H1 (cell line): ENCODE data around the gene LHPP. TPM values are rescaled to one million over a fixed set of nuclear protein-coding genes. Genes with fewer than 3 reads are reported as not detected.

Experiments
- CTCF ChIA-PET: fragments of 300-600 bp; sonication (Branson Sonifier 250); formaldehyde crosslinking; loops from one replicate; lab custom pipeline; 2021; ENCODE audit not compliant: partially characterized antibody; lab: Charles Lee
- POLR2A ChIA-PET: fragments of 300-600 bp; sonication (Branson Sonifier 250); formaldehyde crosslinking; loops from one replicate; lab custom pipeline; 2021; ENCODE audit warnings: inconsistent platforms; ENCODE audit not compliant: partially characterized antibody; lab: Charles Lee
- DNase-seq, 2 experiments: peaks; one replicate each; pipeline versions ENCODE4 v3.0.0 to v3.0.0-alpha.2; 2010 to 2022; ENCODE audit warnings: low spot score in 2 of 2, low read depth in 1 of 2, mixed read lengths in 1 of 2
- FAIRE-seq: peaks from 2 replicates; lab custom pipeline; 2011; peaks lifted over from hg19 to GRCh38; lab: Jason Lieb, UNC
- H2AFZ ChIP-seq: 2 replicates; pipeline ENCODE4 v1.8.1; 2012; ENCODE audit warnings: low read length, inconsistent platforms
- H2AK5ac ChIP-seq: 2 replicates; pipeline ENCODE4 v1.6.1; 2013; ENCODE audit warnings: low read depth, low read length
- H2BK120ac ChIP-seq: replicated peaks from 2 replicates; pipeline ENCODE3; 2013; ENCODE audit warnings: low read depth, low read length, inconsistent platforms
- H2BK12ac ChIP-seq: 2 replicates; pipeline ENCODE4 v1.6.1; 2013; ENCODE audit warnings: low read depth, low read length
- H2BK15ac ChIP-seq: 2 replicates; pipeline ENCODE4 v1.6.1; 2013; ENCODE audit warnings: low read length
- H2BK20ac ChIP-seq: 2 replicates; pipeline ENCODE4 v1.6.1; 2013; ENCODE audit warnings: low read length
- H2BK5ac ChIP-seq: 2 replicates; pipeline ENCODE4 v1.6.1; 2013; ENCODE audit warnings: low read depth, low read length
- H3K14ac ChIP-seq: 2 replicates; pipeline ENCODE4 v1.6.1; 2013; ENCODE audit warnings: inconsistent platforms; ENCODE audit not compliant: insufficient read length
- H3K18ac ChIP-seq: 2 replicates; pipeline ENCODE4 v1.6.1; 2013; ENCODE audit warnings: low read length; ENCODE audit errors: extremely low read depth
- H3K23ac ChIP-seq: 2 replicates; pipeline ENCODE4 v1.6.1; 2013; ENCODE audit warnings: inconsistent platforms; ENCODE audit not compliant: insufficient read length
- H3K23me2 ChIP-seq: 2 replicates; pipeline ENCODE4 v1.6.1; 2013; ENCODE audit warnings: low read depth, low read length
- H3K27ac ChIP-seq: 2 replicates; pipeline ENCODE4 v1.6.1; 2011; ENCODE audit warnings: low read depth, low read length, inconsistent platforms
- H3K27me3 ChIP-seq, 4 experiments: replicated peaks in 1 of 4; 1 replicate in 1 of 4; 2 replicates in 3 of 4; pipeline versions ENCODE4 v1.6.1 to v1.8.1; 2011 to 2013; ENCODE audit warnings: low read length in 3 of 4, mild to moderate bottlenecking in 3 of 4, inconsistent platforms in 2 of 4, mixed read lengths in 2 of 4, moderate library complexity in 1 of 4; ENCODE audit not compliant: control insufficient read depth in 3 of 4, insufficient read depth in 3 of 4; ENCODE audit errors: extremely low read depth in 1 of 4
- H3K36me3 ChIP-seq, 4 experiments: 2 replicates each; pipeline versions ENCODE4 v1.6.1 to v1.8.1; 2011 to 2013; ENCODE audit warnings: mild to moderate bottlenecking in 4 of 4, low read length in 3 of 4, moderate library complexity in 2 of 4, control low read depth in 1 of 4, inconsistent platforms in 1 of 4; ENCODE audit not compliant: insufficient read depth in 4 of 4, control insufficient read depth in 2 of 4
- H3K4ac ChIP-seq: replicated peaks from 2 replicates; pipeline ENCODE3; 2013; ENCODE audit warnings: low read length, low read depth, mixed read lengths, inconsistent platforms; ENCODE audit not compliant: insufficient read length
- H3K4me1 ChIP-seq, 4 experiments: replicated peaks in 1 of 4; 1 replicate in 1 of 4; 2 replicates in 3 of 4; pipeline versions ENCODE4 v1.6.1 to v1.8.1; 2011 to 2013; ENCODE audit warnings: low read length in 3 of 4, inconsistent platforms in 2 of 4, mixed read lengths in 1 of 4; ENCODE audit not compliant: insufficient read depth in 4 of 4, control insufficient read depth in 3 of 4
- H3K4me2 ChIP-seq, 2 experiments: 2 replicates each; pipeline versions ENCODE4 v1.6.1 to v1.8.1; 2011 to 2013; ENCODE audit warnings: low read depth in 2 of 2, low read length in 2 of 2, control low read depth in 1 of 2, inconsistent platforms in 1 of 2, mild to moderate bottlenecking in 1 of 2; ENCODE audit not compliant: insufficient read depth in 1 of 2
- H3K4me3 ChIP-seq, 4 experiments: fragments of 200-600, 300-600 bp in 1 of 4; sonication (generic), shearing (Covaris generic), sonication (Bioruptor Twin) in 1 of 4; 2 replicates each; pipeline versions ENCODE4 v1.5.1 to v1.8.1; 2011 to 2016; ENCODE audit warnings: low read length in 4 of 4, low read depth in 3 of 4, control low read depth in 2 of 4, inconsistent platforms in 2 of 4, mild to moderate bottlenecking in 2 of 4, mixed read lengths in 1 of 4, moderate library complexity in 1 of 4; ENCODE audit not compliant: insufficient read depth in 2 of 4; ENCODE audit errors: extremely low read depth in 1 of 4
- H3K56ac ChIP-seq: replicated peaks from 2 replicates; pipeline ENCODE3; 2013; ENCODE audit warnings: low read depth, mild to moderate bottlenecking, mixed read lengths, low read length, inconsistent platforms; ENCODE audit not compliant: insufficient read length
- H3K79me1 ChIP-seq: 2 replicates; pipeline ENCODE4 v1.6.1; 2013; ENCODE audit warnings: low read depth, low read length, control low read depth
- H3K79me2 ChIP-seq, 2 experiments: 2 replicates each; pipeline versions ENCODE4 v1.6.1 to v1.8.1; 2012 to 2013; ENCODE audit warnings: low read length in 2 of 2, mild to moderate bottlenecking in 2 of 2, inconsistent platforms in 1 of 2; ENCODE audit not compliant: insufficient read depth in 2 of 2, control insufficient read depth in 1 of 2
- H3K9ac ChIP-seq, 4 experiments: replicated peaks in 1 of 4; 1 replicate in 1 of 4; 2 replicates in 3 of 4; pipeline versions ENCODE4 v1.6.1 to v1.8.1; 2011 to 2013; ENCODE audit warnings: low read depth in 3 of 4, low read length in 3 of 4, control low read depth in 2 of 4, mild to moderate bottlenecking in 2 of 4, moderate library complexity in 2 of 4, inconsistent platforms in 1 of 4; ENCODE audit errors: extremely low read depth in 1 of 4
- H3K9me3 ChIP-seq, 2 experiments: 2 replicates each; pipeline versions ENCODE4 v1.6.1 to v1.8.1; 2012 to 2013; ENCODE audit warnings: mild to moderate bottlenecking in 2 of 2, moderate library complexity in 2 of 2, control low read depth in 1 of 2, inconsistent platforms in 1 of 2, low read depth in 1 of 2, low read length in 1 of 2, mixed read lengths in 1 of 2; ENCODE audit not compliant: insufficient read depth in 2 of 2
- H4K20me1 ChIP-seq, 2 experiments: replicated peaks in 1 of 2; 2 replicates each; pipeline versions ENCODE3 to v1.8.1; 2011 to 2013; ENCODE audit warnings: inconsistent platforms in 2 of 2, low read length in 2 of 2, mild to moderate bottlenecking in 1 of 2; ENCODE audit not compliant: insufficient read depth in 2 of 2, control insufficient read depth in 1 of 2
- H4K5ac ChIP-seq: 2 replicates; pipeline ENCODE4 v1.6.1; 2013; ENCODE audit warnings: low read length, low read depth, mixed read lengths, inconsistent platforms; ENCODE audit not compliant: insufficient read length
- H4K8ac ChIP-seq: 2 replicates; pipeline ENCODE4 v1.8.0; 2013; ENCODE audit warnings: mild to moderate bottlenecking, moderate library complexity, low read length, inconsistent platforms; ENCODE audit not compliant: insufficient read depth; ENCODE audit errors: extremely low read depth
- H4K91ac ChIP-seq: replicated peaks from 2 replicates; pipeline ENCODE3; 2013; ENCODE audit warnings: low read length, mixed read lengths, inconsistent platforms; ENCODE audit not compliant: insufficient read length
- EP300 ChIP-seq, 2 experiments: IDR thresholded peaks; 1 replicate in 1 of 2; 2 replicates in 1 of 2; pipeline ENCODE4 v1.6.1; 2011 to 2012; ENCODE audit warnings: low read depth in 2 of 2, low read length in 2 of 2, mild to moderate bottlenecking in 2 of 2, borderline replicate concordance in 1 of 2, inconsistent platforms in 1 of 2, moderate library complexity in 1 of 2
- GABPA ChIP-seq: IDR thresholded peaks from 2 replicates; pipeline ENCODE4 v1.6.1; 2011; ENCODE audit warnings: mild to moderate bottlenecking, low read length, moderate library complexity, borderline replicate concordance; ENCODE audit not compliant: insufficient read depth
- JUND ChIP-seq: IDR thresholded peaks from 2 replicates; pipeline ENCODE4 v1.6.1; 2011; ENCODE audit warnings: mild to moderate bottlenecking, improper control_type of control experiment, low read length
- KDM1A ChIP-seq: fragments of 200-600, 300-600 bp; sonication (generic); IDR thresholded peaks from 2 replicates; pipeline ENCODE4 v1.7.1; 2016; ENCODE audit warnings: mild to moderate bottlenecking, low read length, borderline replicate concordance
- RFX5 ChIP-seq: IDR thresholded peaks from 2 replicates; pipeline ENCODE4 v1.6.1; 2011; ENCODE audit warnings: low read depth, low read length, improper control_type of control experiment, borderline replicate concordance
- WGBS, 2 experiments: shearing (Covaris generic) in 1 of 2; methylation state at CpG; one replicate each; pipeline versions ENCODE4 v1.1.6 to v1.1.7; 2013 to 2015; ENCODE audit warnings: low lambda C conversion rate in 2 of 2, mixed read lengths in 2 of 2, inconsistent platforms in 1 of 2, low coverage in 1 of 2, missing lambda C conversion rate in 1 of 2; ENCODE audit not compliant: insufficient replicate concordance in 2 of 2, insufficient coverage in 1 of 2, insufficient read length in 1 of 2; ENCODE audit errors: extremely low coverage in 1 of 2, missing lambda C conversion rate in 1 of 2; 5-methylcytosine and 5-hydroxymethylcytosine counted together
- polyA plus RNA-seq, 7 experiments: library from polyadenylated mRNA; depleted of rRNA in 3 of 7; stranded (reverse) in 5 of 7; unstranded in 2 of 7; fragments of >200 nt in 5 of 7; fragments of 200-250 nt in 2 of 7; gene quantifications; 1 replicate in 5 of 7; 2 replicates in 1 of 7; 4 replicates in 1 of 7; pipeline versions ENCODE4 v1.2.1 to v1.2.3, GENCODE V29; 2011 to 2013; ENCODE audit warnings: missing spikeins in 2 of 7, mixed read lengths in 2 of 7
- total RNA-seq: library from RNA; stranded (reverse); fragmentation: NEBNext Ultra II Directional; extraction: Animal tissue kit (Norgen Biotek cat#: 25700); gene quantifications from 2 replicates; pipeline ENCODE4 v1.2.1, GENCODE V29; 2021

Gene LHPP
- total and polyA plus RNA-seq, 2 of the 8 experiments (the other 6 are each of a cell fraction or from before 2014, with no cell fraction given), result 26.0 to 45.0 TPM

DNA sequence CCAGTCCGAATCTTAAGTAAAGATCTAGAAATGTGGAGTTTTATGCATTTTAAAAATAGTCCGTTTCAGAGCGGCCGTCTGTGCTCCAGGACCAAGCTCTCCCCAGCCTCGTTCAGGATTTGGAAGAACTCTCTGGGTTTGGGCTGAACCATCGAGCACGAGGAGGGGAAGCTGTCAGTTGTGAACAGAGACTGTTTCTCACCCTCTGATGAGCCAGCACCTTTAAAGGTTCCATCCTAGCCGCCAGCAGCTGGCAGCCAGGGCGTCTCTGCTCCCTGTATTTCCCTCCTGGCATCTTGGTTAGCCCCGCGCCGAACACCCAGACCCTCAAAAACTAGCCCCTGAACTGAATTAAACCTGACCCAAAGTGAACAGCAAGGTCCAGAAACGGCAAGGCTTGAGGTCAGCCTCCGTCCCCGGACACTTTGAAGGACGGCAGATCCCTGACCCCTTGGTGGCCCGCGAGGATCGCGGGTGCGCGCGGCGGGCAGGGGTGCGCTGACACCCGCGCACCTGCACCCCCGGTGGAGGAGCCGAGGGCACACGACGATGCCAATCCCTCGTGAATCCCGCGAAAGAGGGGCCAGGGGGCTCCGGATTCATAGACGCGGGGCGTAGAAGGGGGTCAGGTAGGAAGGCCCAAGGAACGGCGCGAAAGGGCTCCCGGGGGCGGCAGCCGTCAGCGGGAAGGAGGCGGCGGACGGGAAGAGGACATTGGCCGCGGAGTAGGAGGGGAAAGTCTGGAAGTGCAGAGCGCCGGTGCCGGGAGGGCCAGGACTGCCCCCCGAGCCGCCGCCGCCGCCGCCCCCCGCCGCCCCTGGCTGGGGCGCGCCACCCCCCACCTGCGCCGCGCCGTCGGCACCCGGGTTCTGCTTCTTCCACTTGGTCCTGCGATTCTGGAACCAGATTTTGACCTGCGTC lies 14.5 kb upstream of the LHPP start:
- Histone ChIP-seq H4K20me1 (peaks cover 0 to 15% of the 10 kb centered on the region in 2 experiments), H3K27ac (no peak overlapping the region), H3K23me2 (peaks cover 23% of the 10 kb centered on the region), H3K79me1 (no peaks in the 10 kb centered on the region), H3K23ac (no peak overlapping the region), H3K4me1 (peaks cover 10 to 23% (median 13%) of the 10 kb centered on the region in 4 experiments), H3K36me3 (peaks cover 0 to 2% (median 0%) of the 10 kb centered on the region in 4 experiments; a peak in 1 of 8 replicates), H4K5ac (no peak overlapping the region), H3K18ac (no peak overlapping the region), H2BK120ac (no peak overlapping the region), H3K4me2 (peak overlapping the region; percentile 95 to 96), H2BK12ac (no peak overlapping the region), H3K4ac (no peak overlapping the region)
- WGBS, 2 experiments, result 37% methylated on average over 49 of the region's 71 CpGs; no CpG with 5 or more reads in 1 of the 2 experiments
- CTCF ChIA-PET, result interaction anchor here (0.6 kb wide), 1 partner anchor 82 kb away, joined by 3 read pairs; no protein-coding TSS in a partner anchor
- POLR2A ChIA-PET, result interaction anchor here (0.7 to 6.5 kb wide), 3 partner anchors 8 to 28 kb away, joined by 3 to 43 read pairs (median 4); partner anchors contain the start of gene OAT
- DNase-seq, result no peak
- TF ChIP-seq JUND (peak; percentile 46; the same call in 1 of the 2 replicates), RFX5 (no peak), EP300 (IDR thresholded peaks at IDR 0.05; ENCODE audit: borderline replicate concordance in 1 of 2, low read depth in 2 of 2, low read length in 2 of 2) (peak in 1 of 2 experiments; percentile 67; a peak in 1 of 3 replicates), KDM1A (no peak), GABPA (0 out of 2 replicates have a peak, but pooled peaks have one; percentile 35)
- TF ChIP-seq, all 59 proteins: peak for 3
- Histone ChIP-seq H2BK15ac (no peak overlapping the region), H3K56ac (no peak overlapping the region), H3K4me3 (peak overlapping the region; percentile 33 to 72 (median 66)), H3K27me3 (peaks cover 1 to 50% (median 38%) of the 10 kb centered on the region in 4 experiments), H2AFZ (no peak overlapping the region), H3K79me2 (no peaks in the 10 kb centered on the region), H3K14ac (no peak overlapping the region), H3K9ac (no peak overlapping the region), H3K9me3 (no peaks in the 10 kb centered on the region), H2BK20ac (no peak overlapping the region), H4K91ac (no peak overlapping the region), H2AK5ac (no peak overlapping the region), H4K8ac (no peak overlapping the region), H2BK5ac (no peak overlapping the region)
- peak; percentile 39 for FAIRE-seq
